SK-N-MC (cell line): Measurements from ENCODE around the gene COQ8B.

Experiments
- EZH2 ChIP-seq: fragments of 200-600 bp; sonication (generic); IDR thresholded peaks from one replicate; pipeline ENCODE4 v1.6.1; 2017; ENCODE audit warnings: antibody characterized with exemption
- POLR2AphosphoS5 ChIP-seq: IDR thresholded peaks from 2 replicates; pipeline ENCODE4 v1.6.1; 2012; ENCODE audit warnings: mild to moderate bottlenecking, low read depth, low read length, borderline replicate concordance

DNA sequence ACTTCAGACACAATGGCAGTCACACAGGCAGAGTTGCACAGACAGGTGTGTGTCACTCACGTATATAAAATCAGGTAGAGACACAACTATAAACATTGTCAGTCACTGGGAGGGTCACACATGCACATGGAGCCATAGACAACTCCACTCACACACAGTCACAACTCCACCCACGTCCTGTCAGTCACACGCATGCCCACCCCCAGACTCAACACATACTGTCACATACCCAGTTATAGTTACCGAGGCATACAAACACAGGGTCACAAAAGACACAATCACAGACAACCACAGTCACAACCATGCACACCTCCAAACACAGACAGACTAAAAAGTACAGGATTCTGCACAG lies 27.7 kb downstream of the COQ8B start:
- TF ChIP-seq EZH2: no peak
- no peak for TF ChIP-seq POLR2AphosphoS5
